GM06990 (cell line): ENCODE measurements around the gene LY6G6F.

Source experiments
- DNase-seq: peaks from one replicate; pipeline ENCODE4 v3.0.0-alpha.2; 2011; ENCODE audit not compliant: insufficient read length; ENCODE audit errors: extremely low read depth
- H3K27me3 ChIP-seq: replicated peaks from 2 replicates; pipeline ENCODE4 v1.6.0; 2011; ENCODE audit warnings: low read length; ENCODE audit not compliant: control insufficient read depth, insufficient read depth
- H3K36me3 ChIP-seq: 2 replicates; pipeline ENCODE4 v1.5.1; 2011; ENCODE audit warnings: low read length; ENCODE audit not compliant: control insufficient read depth, insufficient read depth
- H3K4me3 ChIP-seq: replicated peaks from 2 replicates; pipeline ENCODE4 v1.5.1; 2011; ENCODE audit warnings: low read depth, mild to moderate bottlenecking, control low read depth, low read length
- CTCF ChIP-seq: IDR thresholded peaks from 2 replicates; pipeline ENCODE4 v1.5.1; 2011; ENCODE audit warnings: low read length, control low read depth, mild to moderate bottlenecking, inconsistent platforms; ENCODE audit not compliant: insufficient read depth, poor library complexity, severe bottlenecking

LY6G6F gene

GRCh38 chr6:31733734-31734133, 27.1 kb downstream of the LY6G6F start:
- TF ChIP-seq CTCF = no peak
- peak overlapping the region; percentile 84; the same call in 1 of the 2 replicates for H3K4me3 ChIP-seq
- peaks cover 11% of the 10 kb centered on the region for H3K36me3 ChIP-seq
- no peaks in the 10 kb centered on the region for H3K27me3 ChIP-seq
- DNase-seq = no peak

- TF ChIP-seq CTCF = no peak
- peak overlapping the region; percentile 84 for H3K4me3 ChIP-seq
- H3K36me3 ChIP-seq = peaks cover 11% of the 10 kb centered on the region
- H3K27me3 ChIP-seq = no peaks in the 10 kb centered on the region
- DNase-seq = no peak
These were observed 27.7 kb downstream of the LY6G6F start for GRCh38 chr6:31734247-31734820.

GRCh38 chr6:31734821-31735406, 28.2 kb downstream of the LY6G6F start:
- peak; percentile 73 for DNase-seq
- TF ChIP-seq CTCF = no peak
- peaks cover 11% of the 10 kb centered on the region for H3K36me3 ChIP-seq
- H3K4me3 ChIP-seq = peak overlapping the region; percentile 84
- H3K27me3 ChIP-seq = no peaks in the 10 kb centered on the region

GRCh38 chr6:31736021-31736767, 29.5 kb downstream of the LY6G6F start, which contains the start of gene CLIC1:
TSS of gene CLIC1 (minus strand) at chr6:31736530. CDS start at chr6:31736300, 230 bp downstream.
- TF ChIP-seq CTCF = no peak
- H3K27me3 ChIP-seq = no peaks in the 10 kb centered on the region
- peaks cover 11% of the 10 kb centered on the region for H3K36me3 ChIP-seq
- H3K4me3 ChIP-seq = peak within 1 kb of the TSS; percentile 84
- DNase-seq = peak; percentile 87

GRCh38 chr6:31736768-31737314, 30.2 kb downstream of the LY6G6F start:
- Histone ChIP-seq H3K4me3 (peak overlapping the region; percentile 84), H3K27me3 (no peaks in the 10 kb centered on the region), H3K36me3 (peaks cover 11% of the 10 kb centered on the region)
- no peak for DNase-seq
- TF ChIP-seq CTCF = no peak
